GM12873 (cell line): ENCODE data around the gene ERFE.

Experiments
- CTCF ChIP-seq: IDR thresholded peaks from 2 replicates; pipeline ENCODE4 v1.5.1; 2012; ENCODE audit warnings: low read depth, mild to moderate bottlenecking, moderate library complexity, low read length, control low read depth; ENCODE audit not compliant: insufficient read depth; ENCODE audit errors: missing control alignments

ERFE gene

GRCh38 chr2:238163481-238164198, 4.9 kb downstream of the ERFE start:
- TF ChIP-seq CTCF: no peak

GRCh38 chr2:238164906-238165287, 6.1 kb downstream of the ERFE start:
- TF ChIP-seq CTCF: no peak

- TF ChIP-seq CTCF: no peak
These were observed 6.6 kb downstream of the ERFE start for GRCh38 chr2:238165288-238165921.

GRCh38 chr2:238166391-238167343, 7.9 kb downstream of the ERFE start:
- no peak for TF ChIP-seq CTCF

GRCh38 chr2:238167344-238167715, 8.6 kb downstream of the ERFE start:
- TF ChIP-seq CTCF: no peak

- TF ChIP-seq CTCF: no peak
These were observed 9.0 kb downstream of the ERFE start for GRCh38 chr2:238167761-238168160.
